WTC11 (cell line): ENCODE measurements around the gene SH3YL1. TPM values are rescaled to one million over a fixed set of nuclear protein-coding genes. Genes with fewer than 3 reads are reported as not detected.

Experiments used
- ATAC-seq: fragments of 200-7000 bp; cut with Tn5 transposase; 2 replicates; pipeline ENCODE4 v1.10.0; 2021; ENCODE audit warnings: mild to moderate bottlenecking, moderate library complexity
- CTCF ChIA-PET: fragments of 300-600 bp; sonication (Branson Sonifier 250); formaldehyde crosslinking; loops from one replicate; lab custom pipeline; 2021; ENCODE audit warnings: antibody characterized with exemption; lab: Charles Lee
- POLR2A ChIA-PET: fragments of 350-600 bp; sonication (Branson Sonifier 250); formaldehyde crosslinking; loops from one replicate; lab custom pipeline; 2021; ENCODE audit warnings: antibody characterized with exemption; lab: Charles Lee
- DNase-seq: peaks from one replicate; pipeline ENCODE4 v3.0.0; 2021; ENCODE audit warnings: low spot score
- H3K27ac Mint-ChIP-seq: 2 replicates; pipeline ENCODE4 v1.8.0; 2021; ENCODE audit warnings: mixed read lengths
- H3K27me3 Mint-ChIP-seq: 2 replicates; pipeline ENCODE4 v1.8.0; 2021; ENCODE audit warnings: low read depth, mild to moderate bottlenecking, moderate library complexity, mixed read lengths
- H3K36me3 Mint-ChIP-seq: 2 replicates; pipeline ENCODE4 v1.8.0; 2021; ENCODE audit warnings: mixed read lengths
- H3K4me1 Mint-ChIP-seq: 2 replicates; pipeline ENCODE4 v1.8.0; 2022; ENCODE audit warnings: mixed read lengths
- H3K4me3 Mint-ChIP-seq: 2 replicates; pipeline ENCODE4 v1.8.0; 2021; ENCODE audit warnings: mild to moderate bottlenecking, moderate library complexity, mixed read lengths
- H3K9me3 Mint-ChIP-seq: 2 replicates; pipeline ENCODE4 v1.8.0; 2021; ENCODE audit warnings: mixed read lengths
- FOXP1 ChIP-seq: sonication (generic); formaldehyde crosslinking; IDR thresholded peaks from 2 replicates; pipeline ENCODE4 v1.8.0; 2022; ENCODE audit warnings: missing genetic modification reagents, mild to moderate bottlenecking, moderate library complexity, borderline replicate concordance
- MAX ChIP-seq: sonication (generic); formaldehyde crosslinking; IDR thresholded peaks from 2 replicates; pipeline ENCODE4 v1.8.0; 2022; ENCODE audit warnings: mild to moderate bottlenecking, missing genetic modification reagents
- RELA ChIP-seq: sonication (generic); formaldehyde crosslinking; IDR thresholded peaks from 2 replicates; pipeline ENCODE4 v1.8.1; 2022; ENCODE audit warnings: missing genetic modification reagents, mild to moderate bottlenecking, borderline replicate concordance
- SMAD4 ChIP-seq: sonication (generic); formaldehyde crosslinking; IDR thresholded peaks from 2 replicates; pipeline ENCODE4 v1.8.0; 2022; ENCODE audit warnings: mild to moderate bottlenecking, missing genetic modification reagents
- TEAD4 ChIP-seq: sonication (generic); formaldehyde crosslinking; IDR thresholded peaks from 2 replicates; pipeline ENCODE4 v1.8.0; 2022; ENCODE audit warnings: mild to moderate bottlenecking, missing genetic modification reagents
- USF1 ChIP-seq: sonication (generic); formaldehyde crosslinking; IDR thresholded peaks from 2 replicates; pipeline ENCODE4 v1.8.0; 2022; ENCODE audit warnings: mild to moderate bottlenecking, missing genetic modification reagents
- ZNF219 ChIP-seq: sonication (generic); formaldehyde crosslinking; IDR thresholded peaks from 2 replicates; pipeline ENCODE4 v1.8.0; 2023; ENCODE audit warnings: missing genetic modification reagents, mild to moderate bottlenecking, borderline replicate concordance
- ZNF532 ChIP-seq: fragments of 250-450 bp; sonication (Bioruptor Pico); IDR thresholded peaks from 2 replicates; pipeline ENCODE4 v1.9.0; 2021; ENCODE audit warnings: mild to moderate bottlenecking, borderline replicate concordance
- ZNF671 ChIP-seq: fragments of 250-450 bp; sonication (Bioruptor Pico); IDR thresholded peaks from 2 replicates; pipeline ENCODE4 v1.8.0; 2021; ENCODE audit warnings: mild to moderate bottlenecking
- total RNA-seq: library from RNA; stranded (reverse); gene quantifications from 3 replicates; pipeline ENCODE4 v1.2.3, GENCODE V29; 2021
- TF ChIP-seq, protein P1 (sequence below): sonication (generic); formaldehyde crosslinking; IDR thresholded peaks from 2 replicates; pipeline ENCODE4 v1.8.0; 2023; ENCODE audit warnings: mild to moderate bottlenecking, missing genetic modification reagents
- TF ChIP-seq, protein P2 (sequence below): sonication (generic); formaldehyde crosslinking; IDR thresholded peaks from 2 replicates; pipeline ENCODE4 v1.8.1; 2022; ENCODE audit warnings: low read depth, mild to moderate bottlenecking, moderate library complexity, missing genetic modification reagents, borderline replicate concordance
- TF ChIP-seq, protein P3 (sequence below): sonication (generic); formaldehyde crosslinking; IDR thresholded peaks from 2 replicates; pipeline ENCODE4 v1.8.0; 2022; ENCODE audit warnings: mild to moderate bottlenecking, missing genetic modification reagents
- TF ChIP-seq, protein P4 (sequence below): fragments of 250-450 bp; sonication (Bioruptor Pico); IDR thresholded peaks from 2 replicates; pipeline ENCODE4 v1.8.0; 2021; ENCODE audit warnings: mild to moderate bottlenecking
- TF ChIP-seq, protein P5 (sequence below): fragments of 250-450 bp; sonication (Bioruptor Pico); IDR thresholded peaks from 2 replicates; pipeline ENCODE4 v2.1.2; 2022; ENCODE audit warnings: mild to moderate bottlenecking, moderate library complexity

The SH3YL1 gene
- total RNA-seq, 1 experiment from 2014 or later: 26.4 TPM

DNA sequence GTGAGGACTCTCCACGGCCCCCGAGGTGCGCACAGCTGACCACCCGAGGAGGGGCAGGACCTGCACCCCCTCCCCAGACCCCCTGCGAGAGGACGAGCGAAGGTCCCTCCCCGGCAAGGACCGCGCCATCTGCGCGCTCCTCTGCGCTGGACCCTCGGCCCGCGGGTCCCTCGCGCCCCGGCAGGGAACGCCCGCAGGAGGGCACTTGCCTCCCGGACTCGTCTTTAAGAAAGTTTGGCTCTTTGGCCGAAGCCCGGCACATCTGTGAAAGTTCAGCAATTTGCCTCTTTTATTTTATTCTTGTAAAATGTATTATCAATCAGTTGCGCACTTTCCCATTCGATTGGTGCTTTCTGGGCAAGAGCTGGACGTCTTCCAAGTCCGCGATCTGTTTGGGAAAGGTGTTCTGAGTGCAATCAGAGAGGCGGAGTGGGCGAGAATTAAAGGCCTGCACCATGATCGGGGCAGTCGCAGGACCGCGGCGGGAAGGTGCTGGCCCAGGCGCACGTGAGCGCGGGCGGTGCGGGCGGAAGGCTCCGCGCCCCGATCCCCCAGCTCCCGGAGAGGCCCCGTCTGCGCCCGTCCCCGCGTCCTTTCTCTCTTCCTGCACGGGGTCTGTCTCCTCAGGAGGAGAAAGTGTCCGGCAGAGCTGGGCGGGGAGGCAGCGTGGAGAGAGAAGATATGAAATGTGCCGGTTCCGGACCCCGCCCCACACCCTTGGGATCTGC lies 25.7 kb upstream of the SH3YL1 start (continued):
- TF ChIP-seq MAX (CRISPR knock-in tag) (peak; percentile 63; the same call in 1 of the 2 replicates), USF1 (0 out of 2 replicates have a peak, but pooled peaks have one; percentile 32), RELA (no peak)
- TF ChIP-seq, protein P1, sequence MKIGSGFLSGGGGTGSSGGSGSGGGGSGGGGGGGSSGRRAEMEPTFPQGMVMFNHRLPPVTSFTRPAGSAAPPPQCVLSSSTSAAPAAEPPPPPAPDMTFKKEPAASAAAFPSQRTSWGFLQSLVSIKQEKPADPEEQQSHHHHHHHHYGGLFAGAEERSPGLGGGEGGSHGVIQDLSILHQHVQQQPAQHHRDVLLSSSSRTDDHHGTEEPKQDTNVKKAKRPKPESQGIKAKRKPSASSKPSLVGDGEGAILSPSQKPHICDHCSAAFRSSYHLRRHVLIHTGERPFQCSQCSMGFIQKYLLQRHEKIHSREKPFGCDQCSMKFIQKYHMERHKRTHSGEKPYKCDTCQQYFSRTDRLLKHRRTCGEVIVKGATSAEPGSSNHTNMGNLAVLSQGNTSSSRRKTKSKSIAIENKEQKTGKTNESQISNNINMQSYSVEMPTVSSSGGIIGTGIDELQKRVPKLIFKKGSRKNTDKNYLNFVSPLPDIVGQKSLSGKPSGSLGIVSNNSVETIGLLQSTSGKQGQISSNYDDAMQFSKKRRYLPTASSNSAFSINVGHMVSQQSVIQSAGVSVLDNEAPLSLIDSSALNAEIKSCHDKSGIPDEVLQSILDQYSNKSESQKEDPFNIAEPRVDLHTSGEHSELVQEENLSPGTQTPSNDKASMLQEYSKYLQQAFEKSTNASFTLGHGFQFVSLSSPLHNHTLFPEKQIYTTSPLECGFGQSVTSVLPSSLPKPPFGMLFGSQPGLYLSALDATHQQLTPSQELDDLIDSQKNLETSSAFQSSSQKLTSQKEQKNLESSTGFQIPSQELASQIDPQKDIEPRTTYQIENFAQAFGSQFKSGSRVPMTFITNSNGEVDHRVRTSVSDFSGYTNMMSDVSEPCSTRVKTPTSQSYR: 0 out of 2 replicates have a peak, but pooled peaks have one; percentile 49
- TF ChIP-seq, all 79 proteins: peak for 8

GRCh38 chr2:288758-289361 lies 25.0 kb upstream of the SH3YL1 start:
- POLR2A ChIA-PET: interaction anchor here (1.1 kb wide), 1 partner anchor 25 kb away, joined by 4 read pairs; the partner anchor contains the start of gene SH3YL1
- TF ChIP-seq MAX (CRISPR knock-in tag): no peak
- TF ChIP-seq, protein P2, sequence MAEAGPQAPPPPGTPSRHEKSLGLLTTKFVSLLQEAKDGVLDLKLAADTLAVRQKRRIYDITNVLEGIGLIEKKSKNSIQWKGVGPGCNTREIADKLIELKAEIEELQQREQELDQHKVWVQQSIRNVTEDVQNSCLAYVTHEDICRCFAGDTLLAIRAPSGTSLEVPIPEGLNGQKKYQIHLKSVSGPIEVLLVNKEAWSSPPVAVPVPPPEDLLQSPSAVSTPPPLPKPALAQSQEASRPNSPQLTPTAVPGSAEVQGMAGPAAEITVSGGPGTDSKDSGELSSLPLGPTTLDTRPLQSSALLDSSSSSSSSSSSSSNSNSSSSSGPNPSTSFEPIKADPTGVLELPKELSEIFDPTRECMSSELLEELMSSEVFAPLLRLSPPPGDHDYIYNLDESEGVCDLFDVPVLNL (CRISPR knock-in tag): no peak
- TF ChIP-seq, protein P3, sequence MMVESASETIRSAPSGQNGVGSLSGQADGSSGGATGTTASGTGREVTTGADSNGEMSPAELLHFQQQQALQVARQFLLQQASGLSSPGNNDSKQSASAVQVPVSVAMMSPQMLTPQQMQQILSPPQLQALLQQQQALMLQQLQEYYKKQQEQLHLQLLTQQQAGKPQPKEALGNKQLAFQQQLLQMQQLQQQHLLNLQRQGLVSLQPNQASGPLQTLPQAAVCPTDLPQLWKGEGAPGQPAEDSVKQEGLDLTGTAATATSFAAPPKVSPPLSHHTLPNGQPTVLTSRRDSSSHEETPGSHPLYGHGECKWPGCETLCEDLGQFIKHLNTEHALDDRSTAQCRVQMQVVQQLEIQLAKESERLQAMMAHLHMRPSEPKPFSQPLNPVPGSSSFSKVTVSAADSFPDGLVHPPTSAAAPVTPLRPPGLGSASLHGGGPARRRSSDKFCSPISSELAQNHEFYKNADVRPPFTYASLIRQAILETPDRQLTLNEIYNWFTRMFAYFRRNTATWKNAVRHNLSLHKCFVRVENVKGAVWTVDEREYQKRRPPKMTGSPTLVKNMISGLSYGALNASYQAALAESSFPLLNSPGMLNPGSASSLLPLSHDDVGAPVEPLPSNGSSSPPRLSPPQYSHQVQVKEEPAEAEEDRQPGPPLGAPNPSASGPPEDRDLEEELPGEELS: no peak
- TF ChIP-seq SMAD4: no peak
- TF ChIP-seq TEAD4: no peak
- TF ChIP-seq ZNF671: no peak
- TF ChIP-seq ZNF532: no peak
- TF ChIP-seq, protein P4, sequence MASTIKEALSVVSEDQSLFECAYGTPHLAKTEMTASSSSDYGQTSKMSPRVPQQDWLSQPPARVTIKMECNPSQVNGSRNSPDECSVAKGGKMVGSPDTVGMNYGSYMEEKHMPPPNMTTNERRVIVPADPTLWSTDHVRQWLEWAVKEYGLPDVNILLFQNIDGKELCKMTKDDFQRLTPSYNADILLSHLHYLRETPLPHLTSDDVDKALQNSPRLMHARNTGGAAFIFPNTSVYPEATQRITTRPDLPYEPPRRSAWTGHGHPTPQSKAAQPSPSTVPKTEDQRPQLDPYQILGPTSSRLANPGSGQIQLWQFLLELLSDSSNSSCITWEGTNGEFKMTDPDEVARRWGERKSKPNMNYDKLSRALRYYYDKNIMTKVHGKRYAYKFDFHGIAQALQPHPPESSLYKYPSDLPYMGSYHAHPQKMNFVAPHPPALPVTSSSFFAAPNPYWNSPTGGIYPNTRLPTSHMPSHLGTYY (CRISPR knock-in tag): no peak
- TF ChIP-seq, protein P5, sequence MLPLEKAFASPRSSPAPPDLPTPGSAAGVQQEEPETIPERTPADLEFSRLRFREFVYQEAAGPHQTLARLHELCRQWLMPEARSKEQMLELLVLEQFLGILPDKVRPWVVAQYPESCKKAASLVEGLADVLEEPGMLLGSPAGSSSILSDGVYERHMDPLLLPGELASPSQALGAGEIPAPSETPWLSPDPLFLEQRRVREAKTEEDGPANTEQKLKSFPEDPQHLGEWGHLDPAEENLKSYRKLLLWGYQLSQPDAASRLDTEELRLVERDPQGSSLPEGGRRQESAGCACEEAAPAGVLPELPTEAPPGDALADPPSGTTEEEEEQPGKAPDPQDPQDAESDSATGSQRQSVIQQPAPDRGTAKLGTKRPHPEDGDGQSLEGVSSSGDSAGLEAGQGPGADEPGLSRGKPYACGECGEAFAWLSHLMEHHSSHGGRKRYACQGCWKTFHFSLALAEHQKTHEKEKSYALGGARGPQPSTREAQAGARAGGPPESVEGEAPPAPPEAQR (CRISPR knock-in tag): no peak
- no peak for TF ChIP-seq FOXP1 (CRISPR knock-in tag)
- no peak for TF ChIP-seq ZNF219
- Mint-ChIP-seq H3K4me3 (peak overlapping the region; percentile 80), H3K36me3 (no peaks in the 10 kb centered on the region), H3K27me3 (peaks cover 59% of the 10 kb centered on the region), H3K27ac (no peak overlapping the region), H3K4me1 (peaks cover 36% of the 10 kb centered on the region), H3K9me3 (no peaks in the 10 kb centered on the region)
- ATAC-seq: no peak
- CTCF ChIA-PET: interaction anchor here (0.7 to 2.0 kb wide), 8 partner anchors 20 to 388 kb away, joined by 3 to 13 read pairs (median 4); partner anchors contain the start of gene TMEM18
- DNase-seq: peak; percentile 36
